Measurements from ENCODE around the gene SDS. TPM values are rescaled to one million over a fixed set of nuclear protein-coding genes. Genes with fewer than 3 reads are reported as not detected.

The SDS gene
- total RNA-seq, 1 experiment from 2014 or later: not detected

GRCh38 chr12:113414519-113415038 lies 10.9 kb upstream of the SDS start:
- TF ChIP-seq CTCF (conservative IDR thresholded peaks at IDR 0.05): no peak
- Histone ChIP-seq H3K4ac (ENCODE audit: low read depth, low read length) (no peak overlapping the region), H3K27ac (ENCODE audit: insufficient read length, low read depth, low read length) (no peak overlapping the region), H4K5ac (ENCODE audit: insufficient read length, low read depth, low read length) (no peak overlapping the region), H4K20me1 (ENCODE audit: control insufficient read depth, insufficient read depth, insufficient read length) (no peaks in the 10 kb centered on the region), H3K23ac (ENCODE audit: insufficient read length, low read depth, low read length) (no peak overlapping the region), H2BK12ac (ENCODE audit: insufficient read length, low read depth, low read length) (no peak overlapping the region), H3K23me2 (ENCODE audit: insufficient read length, low read depth, low read length, poor library complexity, severe bottlenecking) (no peaks in the 10 kb centered on the region), H3K79me1 (ENCODE audit: insufficient read depth, low read depth, low read length, poor library complexity, severe bottlenecking) (no peaks in the 10 kb centered on the region), H4K8ac (replicated peaks; ENCODE audit: insufficient read length, low read depth, low read length) (no peak overlapping the region), H3K4me2 (ENCODE audit: insufficient read depth, insufficient read length, low read length) (no peak overlapping the region), H3K9me3 (ENCODE audit: control insufficient read depth, low read depth, low read length) (no peaks in the 10 kb centered on the region), H3K27me3 (ENCODE audit: insufficient read depth, low read length) (no peaks in the 10 kb centered on the region), H3K14ac (ENCODE audit: insufficient read depth, low read length) (no peak overlapping the region), H3K56ac (ENCODE audit: insufficient read length, low read depth, low read length) (no peak overlapping the region), H2BK20ac (ENCODE audit: low read depth, low read length, poor library complexity, severe bottlenecking) (no peak overlapping the region), H3K4me1 (ENCODE audit: insufficient read depth, low read length) (no peaks in the 10 kb centered on the region), H2BK15ac (ENCODE audit: low read depth, low read length) (no peak overlapping the region), H2BK120ac (ENCODE audit: low read depth, low read length, poor library complexity, severe bottlenecking) (no peak overlapping the region), H4K91ac (ENCODE audit: insufficient read length, low read depth, low read length) (no peak overlapping the region), H3T11ph (ENCODE audit: low read length) (no peak overlapping the region), H2AFZ (ENCODE audit: low read length) (no peak overlapping the region), H2BK5ac (ENCODE audit: insufficient read length, low read length) (no peak overlapping the region), H3K79me2 (ENCODE audit: insufficient read depth, low read length) (no peaks in the 10 kb centered on the region), H2AK5ac (ENCODE audit: insufficient read length, low read length) (no peak overlapping the region), H3K18ac (ENCODE audit: insufficient read length, low read depth, low read length) (no peak overlapping the region), H3K9ac (ENCODE audit: extremely low read depth, insufficient read length, low read length) (no peak overlapping the region)
- no CpG with 5 or more reads among the region's 9 CpGs for WGBS (ENCODE audit: extremely low coverage, insufficient read length, low lambda C conversion rate)
- no peak overlapping the region for H3K4me3 Mint-ChIP-seq
- H3K27ac Mint-ChIP-seq: no peak overlapping the region; a peak in 1 of 7 replicates
- H3K4me1 Mint-ChIP-seq: peaks cover 3 to 18% of the 10 kb centered on the region in 2 experiments; a peak in 2 of 4 replicates
- H3K36me3 Mint-ChIP-seq (ENCODE audit: insufficient read depth in 1 of 3, low read depth in 3 of 3): no peaks in the 10 kb centered on the region
- peaks cover 4% of the 10 kb centered on the region for H3K27me3 Mint-ChIP-seq (ENCODE audit: low read depth)
- no peaks in the 10 kb centered on the region; a peak in 1 of 5 replicates for H3K9me3 Mint-ChIP-seq
- no peak for DNase-seq
